Gastrocnemius medialis (tissue), 4 donors: ENCODE data around the gene FADS3. TPM values are rescaled to one million over a fixed set of nuclear protein-coding genes. Genes with fewer than 3 reads are reported as not detected.

Experiments used
- ATAC-seq, 2 donors: fragments of 150-250 bp; one replicate each; pipeline ENCODE4 v1.9.1; 2016
- DNase-seq, 2 donors: peaks; one replicate each; pipeline ENCODE4 v3.0.0-alpha.2; 2019
- H3K27ac ChIP-seq, 4 donors: fragments of 200-600 bp; sonication (generic); 1 replicate in 1 of 4; 2 replicates in 3 of 4; pipeline ENCODE4 v1.5.1; 2016 to 2018; ENCODE audit warnings: mild to moderate bottlenecking in 2 of 4, moderate library complexity in 1 of 4
- H3K27me3 ChIP-seq, 3 donors: fragments of 200-600 bp; sonication (generic) in 2 of 3; 1 replicate in 1 of 3; 2 replicates in 2 of 3; pipeline versions ENCODE4 v1.5.1 to v1.6.0; 2016 to 2019; ENCODE audit warnings: mild to moderate bottlenecking in 1 of 3, moderate library complexity in 1 of 3
- H3K36me3 ChIP-seq, 2 donors: fragments of 200-600 bp; sonication (generic) in 1 of 2; one replicate each; pipeline ENCODE4 v1.5.1; 2017 to 2018
- H3K4me1 ChIP-seq, 2 donors: fragments of 200-600 bp; sonication (generic) in 1 of 2; one replicate each; pipeline ENCODE4 v1.5.1; 2016 to 2017; ENCODE audit warnings: mild to moderate bottlenecking in 2 of 2
- H3K4me3 ChIP-seq, 4 donors: fragments of 200-600 bp; sonication (generic) in 3 of 4; 1 replicate in 1 of 4; 2 replicates in 3 of 4; pipeline ENCODE4 v1.5.1; 2016 to 2019; ENCODE audit warnings: mild to moderate bottlenecking in 2 of 4
- H3K9me3 ChIP-seq, 3 donors: fragments of 200-600 bp; sonication (generic) in 2 of 3; 1 replicate in 1 of 3; 2 replicates in 2 of 3; pipeline ENCODE4 v1.5.1; 2016 to 2019
- POLR2A ChIP-seq, 2 donors: fragments of 450-650 bp; IDR thresholded peaks; one replicate each; pipeline ENCODE4 v1.6.1; 2017; ENCODE audit warnings: antibody characterized with exemption in 2 of 2, mild to moderate bottlenecking in 2 of 2, moderate library complexity in 2 of 2
- in situ Hi-C, 4 donors: fragments of 200-750 bp; cut with MboI; loops; one replicate each; pipeline versions ENCODE4 v1.15.0 to v1.8.0; 2017; ENCODE audit warnings: low sequenced_read_pairs in 4 of 4
- intact Hi-C: fragments of 100-400 bp; cut with DNase I; formaldehyde crosslinking; loops from one replicate; pipeline ENCODE4 v1.15.1; 2023; ENCODE audit warnings: low total_unique reads
- total RNA-seq, 4 donors: library from RNA; depleted of rRNA; stranded (reverse); fragments of >200 nt; gene quantifications; one replicate each; pipeline versions ENCODE4 v1.1.0 to v1.2.3, GENCODE V29; 2016
- TF ChIP-seq, protein P1 (sequence below), 5 experiments: fragments of 450-650 bp in 3 of 5; fragments of 200-600 bp in 2 of 5; sonication (generic) in 2 of 5; IDR thresholded peaks in 4 of 5; conservative IDR thresholded peaks in 1 of 5; 1 replicate in 4 of 5; 2 replicates in 1 of 5; pipeline ENCODE4 v1.5.1; 2016 to 2019; ENCODE audit warnings: antibody characterized with exemption in 5 of 5, mild to moderate bottlenecking in 3 of 5, moderate library complexity in 3 of 5

Gene FADS3
- total RNA-seq, 4 donors from 2014 or later: 40.7 to 196 (median 89.0) TPM

- H3K4me3 ChIP-seq: no peak overlapping the region
- DNase-seq (no peak), ATAC-seq (no peak)
- intact Hi-C loops (no loop called here), in situ Hi-C loops (no loop called here)
- peak overlapping the region; percentile 30 to 63 (median 44) for H3K27ac ChIP-seq
- no peaks in the 10 kb centered on the region for H3K9me3 ChIP-seq
- peaks cover 0 to 5% of the 10 kb centered on the region in 2 donors for H3K4me1 ChIP-seq
- TF ChIP-seq, protein P1, sequence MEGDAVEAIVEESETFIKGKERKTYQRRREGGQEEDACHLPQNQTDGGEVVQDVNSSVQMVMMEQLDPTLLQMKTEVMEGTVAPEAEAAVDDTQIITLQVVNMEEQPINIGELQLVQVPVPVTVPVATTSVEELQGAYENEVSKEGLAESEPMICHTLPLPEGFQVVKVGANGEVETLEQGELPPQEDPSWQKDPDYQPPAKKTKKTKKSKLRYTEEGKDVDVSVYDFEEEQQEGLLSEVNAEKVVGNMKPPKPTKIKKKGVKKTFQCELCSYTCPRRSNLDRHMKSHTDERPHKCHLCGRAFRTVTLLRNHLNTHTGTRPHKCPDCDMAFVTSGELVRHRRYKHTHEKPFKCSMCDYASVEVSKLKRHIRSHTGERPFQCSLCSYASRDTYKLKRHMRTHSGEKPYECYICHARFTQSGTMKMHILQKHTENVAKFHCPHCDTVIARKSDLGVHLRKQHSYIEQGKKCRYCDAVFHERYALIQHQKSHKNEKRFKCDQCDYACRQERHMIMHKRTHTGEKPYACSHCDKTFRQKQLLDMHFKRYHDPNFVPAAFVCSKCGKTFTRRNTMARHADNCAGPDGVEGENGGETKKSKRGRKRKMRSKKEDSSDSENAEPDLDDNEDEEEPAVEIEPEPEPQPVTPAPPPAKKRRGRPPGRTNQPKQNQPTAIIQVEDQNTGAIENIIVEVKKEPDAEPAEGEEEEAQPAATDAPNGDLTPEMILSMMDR (IDR thresholded peaks at IDR 0.05 in 4 of 5, conservative IDR thresholded peaks at IDR 0.05 in 1 of 5): no peak
- no peak for TF ChIP-seq POLR2A (IDR thresholded peaks at IDR 0.05)
- peaks cover 0 to 8% (median 2%) of the 10 kb centered on the region in 3 donors for H3K27me3 ChIP-seq
- no peaks in the 10 kb centered on the region for H3K36me3 ChIP-seq
These were observed 40.7 kb downstream of the FADS3 start for GRCh38 chr11:61850687-61851086.

DNA sequence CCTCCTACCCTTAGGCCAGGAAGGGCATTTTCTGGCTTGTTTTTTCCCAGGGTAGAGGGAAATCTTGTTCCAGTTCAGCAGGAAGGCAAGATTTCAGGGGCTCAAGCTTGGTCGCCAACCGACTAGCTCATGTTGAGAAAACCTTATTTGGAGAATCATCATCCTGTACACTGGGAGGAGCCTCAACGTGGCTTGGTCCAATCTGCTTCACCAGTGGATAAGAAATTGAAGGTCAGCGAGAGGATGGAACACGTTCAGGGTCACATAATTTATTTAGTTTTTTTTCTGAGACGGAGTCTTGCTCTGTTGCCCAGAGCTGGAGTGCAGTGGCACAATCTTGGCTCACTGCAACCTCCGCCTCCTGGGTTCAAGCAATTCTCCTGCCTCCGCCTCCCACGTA lies 42.7 kb downstream of the FADS3 start:
- Histone ChIP-seq H3K9me3 (no peaks in the 10 kb centered on the region), H3K27ac (no peak overlapping the region), H3K27me3 (peaks cover 0 to 8% (median 2%) of the 10 kb centered on the region in 3 donors), H3K4me3 (no peak overlapping the region), H3K36me3 (no peaks in the 10 kb centered on the region), H3K4me1 (peaks cover 0 to 5% of the 10 kb centered on the region in 2 donors)
- no peak for TF ChIP-seq POLR2A (IDR thresholded peaks at IDR 0.05)
- TF ChIP-seq, protein P1 (IDR thresholded peaks at IDR 0.05 in 4 of 5, conservative IDR thresholded peaks at IDR 0.05 in 1 of 5): no peak
- ATAC-seq: no peak
- in situ Hi-C loops: no loop called here
- intact Hi-C loops: no loop called here
- no peak for DNase-seq

DNA sequence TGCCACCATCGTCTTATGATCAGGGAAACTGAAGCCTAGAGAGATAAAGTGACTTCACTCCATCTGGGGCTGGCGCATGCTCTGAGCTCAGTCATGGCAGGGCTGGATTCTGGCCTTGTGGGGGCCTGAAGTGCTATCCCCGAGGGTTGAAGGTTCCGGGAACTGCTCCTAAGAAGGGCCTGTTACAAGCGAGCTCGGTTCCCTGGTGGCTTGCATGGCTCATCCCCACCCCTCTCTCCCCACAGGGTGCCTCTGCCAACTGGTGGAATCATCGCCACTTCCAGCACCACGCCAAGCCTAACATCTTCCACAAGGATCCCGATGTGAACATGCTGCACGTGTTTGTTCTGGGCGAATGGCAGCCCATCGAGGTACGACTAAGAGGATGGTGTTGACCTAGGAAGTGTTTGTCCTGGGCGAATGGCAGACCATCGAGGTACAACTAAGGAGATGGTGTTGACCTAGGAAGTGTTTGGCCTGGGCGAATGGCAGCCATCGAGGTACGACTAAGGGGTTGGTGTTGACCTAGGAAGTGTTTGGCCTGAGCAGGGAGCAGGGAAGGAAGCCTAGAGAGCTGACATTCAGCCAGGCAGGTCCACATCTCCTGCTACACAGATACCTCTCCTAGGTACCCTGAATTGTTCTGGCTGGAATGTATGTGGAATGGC lies 43.3 kb downstream of the FADS3 start:
- ATAC-seq (no peak), DNase-seq (no peak)
- TF ChIP-seq, protein P1 (IDR thresholded peaks at IDR 0.05 in 4 of 5, conservative IDR thresholded peaks at IDR 0.05 in 1 of 5): no peak
- Histone ChIP-seq H3K4me3 (no peak overlapping the region), H3K36me3 (no peaks in the 10 kb centered on the region), H3K27me3 (peaks cover 0 to 8% (median 2%) of the 10 kb centered on the region in 3 donors), H3K9me3 (no peaks in the 10 kb centered on the region), H3K27ac (no peak overlapping the region), H3K4me1 (peaks cover 0 to 5% of the 10 kb centered on the region in 2 donors)
- intact Hi-C loops: no loop called here
- in situ Hi-C loops: no loop called here

GRCh38 chr11:61846362-61847020 lies 44.9 kb downstream of the FADS3 start:
- Histone ChIP-seq H3K36me3 (no peaks in the 10 kb centered on the region), H3K4me1 (peaks cover 0 to 5% of the 10 kb centered on the region in 2 donors), H3K27me3 (peaks cover 0 to 2% (median 2%) of the 10 kb centered on the region in 3 donors), H3K27ac (peak overlapping the region in 2 of 4 donors; percentile 52), H3K9me3 (no peaks in the 10 kb centered on the region), H3K4me3 (no peak overlapping the region)
- TF ChIP-seq POLR2A (IDR thresholded peaks at IDR 0.05): no peak
- TF ChIP-seq, protein P1 (IDR thresholded peaks at IDR 0.05 in 4 of 5, conservative IDR thresholded peaks at IDR 0.05 in 1 of 5): no peak
- DNase-seq: no peak
- intact Hi-C loops (no loop called here), in situ Hi-C loops (no loop called here)
- ATAC-seq: peak; percentile 52 to 64
